Medulla oblongata (tissue), 1 donor: Measurements from ENCODE around the gene WDR33.
A peak's percentile ranks its signal among the peaks of the same experiment; 100 is the strongest.

ENCODE experiments used
- DNase-seq: peaks from one replicate; pipeline ENCODE4 v3.0.0-alpha.2; 2015; ENCODE audit errors: extremely low spot score

The WDR33 gene

DNA sequence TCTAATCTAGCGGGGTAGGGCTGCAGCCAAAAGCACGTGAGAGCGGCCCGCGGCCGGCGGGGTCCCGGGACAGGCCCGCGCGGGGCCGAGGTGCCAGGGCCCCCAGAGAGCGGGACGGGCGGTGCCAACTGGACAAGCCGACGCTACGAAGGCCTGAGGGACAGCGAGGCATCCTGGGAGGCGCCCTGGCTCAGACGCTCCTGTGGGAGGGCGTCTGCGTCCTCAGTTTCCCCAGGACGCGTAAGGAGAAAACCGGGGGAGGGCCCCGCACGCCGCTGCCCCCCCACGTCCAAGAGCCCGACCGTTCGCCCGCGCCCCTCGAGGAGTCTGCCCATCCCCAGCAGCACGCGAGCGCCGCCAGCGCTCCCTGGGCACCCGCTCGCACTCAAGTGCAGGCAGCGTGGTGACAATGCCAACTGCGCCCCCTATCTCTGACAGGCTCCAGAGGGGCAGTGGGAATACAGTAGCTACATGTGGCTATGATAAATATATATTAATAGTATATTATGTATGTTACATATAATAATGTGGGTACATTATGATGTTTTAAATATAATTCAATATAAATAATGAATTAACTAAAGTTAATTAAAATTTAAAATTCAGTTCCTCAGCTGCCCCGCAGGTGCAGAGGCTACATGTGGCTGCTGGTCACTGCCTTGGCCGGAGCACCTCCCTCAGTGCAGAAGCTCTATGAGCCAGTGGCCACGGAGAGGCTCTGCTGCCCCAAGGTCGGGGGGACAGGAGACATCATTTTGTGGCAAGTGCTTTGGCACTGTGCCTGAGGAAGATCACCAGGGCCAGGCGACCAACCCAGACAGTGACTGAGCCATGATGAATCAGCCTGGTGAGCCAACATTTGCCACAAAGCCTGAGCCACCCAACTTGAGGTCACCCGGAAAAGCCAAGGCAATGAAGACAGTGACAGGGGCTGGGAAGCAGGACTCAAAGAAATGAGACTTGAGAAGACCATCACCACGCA lies 115.2 kb downstream of the WDR33 start:
- peak; percentile 82 for DNase-seq

DNA sequence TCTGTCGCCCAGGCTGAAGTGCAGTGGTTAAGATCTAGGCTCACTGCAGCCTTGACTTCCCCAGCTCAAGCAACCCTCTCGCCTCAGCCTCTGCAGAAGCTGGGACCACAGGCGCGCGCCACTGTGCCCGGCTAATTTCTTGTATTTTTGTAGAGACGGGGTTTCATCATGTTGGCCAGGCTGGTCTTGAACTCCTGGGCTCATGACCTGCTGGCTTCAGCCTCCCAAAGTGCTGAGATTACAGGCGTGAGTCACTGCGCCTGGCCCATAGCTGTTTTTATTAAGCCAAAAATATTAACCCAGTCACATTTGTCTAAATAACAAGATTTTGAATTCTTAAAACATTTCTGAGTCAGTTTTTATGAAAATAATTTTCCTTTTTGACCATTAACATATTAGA lies 116.0 kb downstream of the WDR33 start:
- DNase-seq, result no peak

DNA sequence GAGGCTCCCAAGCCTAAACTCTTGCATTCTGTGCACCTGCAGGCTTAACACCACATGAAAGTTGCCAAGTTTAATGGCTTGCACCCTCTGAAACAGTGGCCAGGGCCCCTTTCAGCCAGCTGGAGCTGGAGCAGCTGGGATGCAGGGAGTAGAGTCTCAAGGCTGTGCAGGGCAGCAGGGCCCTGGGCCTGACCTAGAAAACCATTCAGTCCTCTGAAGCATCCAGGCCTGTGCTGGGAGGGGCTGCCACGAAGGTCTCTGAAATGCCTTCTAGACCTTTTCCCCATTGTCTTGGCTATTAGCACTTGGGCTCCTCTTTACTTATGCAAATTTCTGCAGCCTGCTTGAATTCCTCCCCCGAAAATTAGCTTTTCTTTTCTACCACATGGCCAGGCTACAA lies 120.3 kb downstream of the WDR33 start:
- no peak for DNase-seq

DNA sequence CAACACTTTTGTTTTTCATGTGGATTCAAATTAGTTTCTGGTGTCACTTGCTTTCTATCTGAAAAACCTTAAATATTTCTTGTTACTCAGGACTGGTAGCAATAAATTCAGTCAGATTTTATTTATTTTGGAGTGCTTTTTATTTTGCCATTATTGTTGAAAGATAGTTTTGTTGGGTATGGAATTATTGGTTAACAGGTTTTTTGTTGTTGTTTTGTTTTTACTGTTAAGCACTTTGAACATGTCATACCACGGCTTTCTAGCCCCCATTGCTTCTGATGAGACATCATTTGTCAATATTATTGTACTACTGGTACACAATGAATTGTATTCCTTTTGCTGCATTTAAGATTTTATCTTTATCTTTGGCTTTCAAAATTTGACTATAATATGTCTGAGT lies 122.6 kb downstream of the WDR33 start:
- no peak for DNase-seq

DNA sequence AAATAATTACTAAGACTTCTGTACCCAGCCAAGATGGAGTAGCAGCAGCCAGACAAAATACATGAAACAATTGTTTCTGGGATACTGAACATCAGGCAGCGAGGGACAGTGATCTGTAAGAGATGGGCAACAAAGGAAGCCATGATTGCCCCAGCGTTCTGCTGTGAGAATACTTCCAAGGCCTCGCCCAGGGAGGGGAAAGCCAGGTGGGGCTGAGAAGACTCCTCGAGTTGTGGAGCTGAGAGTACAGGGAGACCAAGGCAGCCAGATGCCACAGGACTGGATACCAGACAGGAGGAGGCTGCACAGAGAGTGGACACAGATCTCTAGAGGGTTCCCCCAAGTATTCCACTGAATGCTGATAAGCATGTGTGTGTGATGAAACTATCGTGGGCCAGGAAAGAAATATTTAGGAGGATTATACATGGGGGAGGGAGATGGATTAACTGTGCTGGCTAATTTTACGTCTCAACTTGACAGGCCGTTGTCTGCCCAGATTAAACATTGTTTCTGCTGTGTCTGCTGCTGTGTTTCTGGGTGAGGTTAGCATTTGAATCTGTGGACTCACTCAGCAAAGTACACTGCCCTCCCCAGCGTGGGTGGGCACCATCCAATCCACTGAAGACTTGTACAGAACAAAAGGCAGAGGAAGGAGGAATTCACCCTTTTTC lies 125.4 kb downstream of the WDR33 start:
- no peak for DNase-seq

DNA sequence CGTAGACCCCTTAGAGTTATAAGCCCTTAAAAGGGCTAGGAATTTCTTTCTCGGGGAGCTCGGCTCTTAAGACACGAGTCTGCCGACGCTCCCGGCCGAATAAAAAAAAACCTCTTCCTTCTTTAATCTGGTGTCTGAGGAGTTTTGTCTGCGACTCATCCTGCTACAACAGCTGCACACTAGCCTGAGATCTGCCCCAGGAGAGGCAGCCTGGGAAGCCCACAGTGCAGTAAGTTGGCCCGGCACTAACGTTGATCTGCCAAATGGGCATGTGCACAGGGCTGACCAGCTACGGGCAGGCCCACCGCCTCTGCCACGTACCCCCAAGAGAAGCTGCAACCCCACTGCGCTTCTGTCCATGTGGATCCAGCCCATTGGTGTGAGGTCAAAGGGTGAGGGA lies 127.2 kb downstream of the WDR33 start:
- no peak for DNase-seq

GRCh38 chr2:127683056-127683455 lies 127.9 kb downstream of the WDR33 start:
- no peak for DNase-seq

DNA sequence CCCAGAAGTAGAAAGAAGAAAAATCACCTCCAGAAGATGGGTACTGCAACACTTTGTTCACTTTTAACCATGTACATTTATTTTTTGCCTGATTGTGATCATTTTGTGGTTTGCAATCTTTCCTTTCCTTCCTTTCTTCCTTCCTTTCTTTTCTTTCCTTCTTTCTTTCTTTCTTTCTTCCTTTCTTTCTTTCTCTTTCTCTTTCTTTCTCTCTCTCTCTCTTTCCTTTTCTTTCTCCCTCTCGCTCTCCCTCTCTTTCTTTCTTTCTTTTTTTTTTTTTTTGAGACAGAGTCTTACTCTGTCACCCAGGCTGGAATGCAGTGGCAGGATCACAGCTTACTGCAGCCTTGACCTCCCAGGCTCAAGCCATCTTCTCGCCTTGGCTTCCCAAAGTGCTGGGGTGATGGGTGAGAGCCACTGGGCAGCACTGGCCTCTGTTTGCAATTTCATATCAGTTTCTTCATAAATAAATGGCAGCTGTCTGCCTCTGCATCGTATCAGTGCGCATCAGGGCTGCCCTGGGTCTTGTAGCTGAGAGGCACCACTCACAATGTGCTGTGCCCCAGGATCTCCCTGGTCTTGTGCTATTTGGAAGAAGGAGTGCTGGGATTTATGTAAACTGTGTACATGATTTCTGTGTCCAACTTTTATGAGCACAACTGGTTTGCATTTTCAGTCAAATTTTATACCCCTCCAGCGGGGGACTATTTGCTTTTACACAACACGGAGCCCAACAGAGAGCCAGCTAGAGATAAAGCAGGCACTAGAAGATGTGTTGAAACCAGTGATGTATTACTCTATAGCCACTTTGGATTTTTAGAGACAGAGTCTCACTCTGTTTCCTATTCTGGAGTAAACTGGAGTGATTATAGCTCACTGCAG lies 128.8 kb downstream of the WDR33 start:
- DNase-seq, result no peak

- DNase-seq, result peak; percentile 20
Observed at GRCh38 chr2:127681288-127681804, 129.6 kb downstream of the WDR33 start.

DNA sequence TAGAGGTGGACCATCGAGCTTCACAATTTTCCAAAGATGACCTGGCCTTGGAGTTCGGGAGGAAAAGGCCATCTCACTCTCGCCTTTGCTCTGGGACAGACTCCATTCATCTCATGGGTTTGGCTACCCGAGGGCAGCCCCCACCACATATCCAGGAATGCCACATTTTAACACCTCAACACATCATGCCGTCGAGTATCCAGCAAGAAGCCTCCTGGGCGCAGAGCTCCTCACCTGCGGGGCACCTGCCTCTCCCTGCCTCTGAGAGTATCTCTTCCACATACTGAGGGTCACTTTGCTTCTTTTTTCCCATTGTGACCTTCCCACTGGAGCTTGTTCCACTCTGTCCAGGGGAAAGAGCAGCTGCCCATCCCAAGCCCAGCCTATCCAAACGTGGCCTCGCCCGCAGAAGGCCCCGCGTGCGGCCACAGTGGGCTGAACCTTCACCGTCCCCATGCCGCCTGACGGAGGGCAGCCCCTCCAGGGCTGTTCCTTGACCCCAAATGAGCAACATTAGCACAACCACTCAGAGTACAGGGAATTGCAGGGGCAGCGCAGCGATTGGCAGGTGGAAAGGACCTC lies 130.2 kb downstream of the WDR33 start:
- no peak for DNase-seq

GRCh38 chr2:127679680-127680361 lies 131.2 kb downstream of the WDR33 start:
- DNase-seq, result no peak

DNA sequence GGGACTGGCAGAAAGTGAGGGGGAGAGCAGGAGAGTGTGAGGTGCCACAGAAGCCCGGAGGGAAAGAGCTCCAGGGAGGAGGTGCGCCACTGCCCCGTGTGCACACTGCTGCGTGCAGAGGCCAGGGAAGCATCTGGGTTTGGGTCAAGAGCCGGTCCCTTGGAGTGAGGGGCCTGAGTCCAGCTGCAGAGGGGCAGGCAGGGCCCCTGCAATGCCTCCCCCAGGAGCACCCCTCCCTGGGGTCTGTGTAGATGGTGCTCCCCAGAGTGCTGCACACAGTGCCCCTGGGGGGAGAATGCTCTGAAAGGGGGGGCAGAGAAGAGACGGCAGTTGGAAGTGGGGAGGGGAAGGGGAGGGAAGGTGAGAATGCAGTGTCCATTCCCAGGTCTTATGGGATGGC lies 132.0 kb downstream of the WDR33 start:
- no peak for DNase-seq

DNA sequence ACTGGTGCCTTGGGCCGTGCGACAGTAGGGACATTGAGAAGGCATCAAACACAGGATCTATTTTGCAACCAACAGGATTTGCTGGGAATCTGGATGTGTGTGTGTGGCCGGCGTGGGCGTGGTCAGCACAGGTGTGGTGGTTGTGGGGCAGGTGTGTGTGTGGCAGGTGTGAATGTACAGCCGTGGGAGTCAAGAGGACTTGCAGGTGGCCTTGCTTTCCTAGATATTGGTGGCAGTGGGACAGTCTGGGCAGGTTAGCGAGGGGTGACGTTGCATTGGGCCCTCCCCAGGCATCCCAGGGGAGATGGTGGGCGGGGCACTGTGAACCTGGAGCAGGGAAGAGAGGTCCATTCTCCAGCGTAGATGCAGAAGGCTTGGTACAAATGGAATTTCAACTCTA lies 132.4 kb downstream of the WDR33 start:
- no peak for DNase-seq

DNA sequence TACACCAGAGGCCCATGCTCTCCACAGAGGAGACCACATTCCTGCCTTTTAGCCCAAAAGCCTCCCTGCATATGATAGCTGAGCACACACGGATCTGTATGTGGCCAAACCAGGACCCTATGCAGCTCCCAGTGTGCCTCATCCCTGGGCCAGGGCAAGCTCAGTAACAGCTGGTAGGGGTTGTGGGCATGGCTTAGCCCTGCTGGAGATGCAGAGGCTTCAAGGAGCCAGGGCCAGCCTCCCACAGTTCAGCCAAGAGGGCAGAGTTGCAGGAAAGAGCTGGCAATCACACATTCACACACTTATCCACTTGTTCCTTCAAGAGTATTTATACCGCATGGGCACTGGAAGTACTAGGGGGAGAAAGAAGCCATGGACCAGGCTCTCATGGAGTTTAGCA lies 134.1 kb downstream of the WDR33 start:
- no peak for DNase-seq

- DNase-seq, result no peak
Observed at GRCh38 chr2:127675331-127676261, 135.4 kb downstream of the WDR33 start, which contains the start of gene LIMS2. Gene LIMS2 (minus strand): TSS chr2:127675530. CDS start chr2:127675024, 506 bp downstream.

GRCh38 chr2:127674241-127675209 lies 136.4 kb downstream of the WDR33 start:
- DNase-seq, result no peak

DNA sequence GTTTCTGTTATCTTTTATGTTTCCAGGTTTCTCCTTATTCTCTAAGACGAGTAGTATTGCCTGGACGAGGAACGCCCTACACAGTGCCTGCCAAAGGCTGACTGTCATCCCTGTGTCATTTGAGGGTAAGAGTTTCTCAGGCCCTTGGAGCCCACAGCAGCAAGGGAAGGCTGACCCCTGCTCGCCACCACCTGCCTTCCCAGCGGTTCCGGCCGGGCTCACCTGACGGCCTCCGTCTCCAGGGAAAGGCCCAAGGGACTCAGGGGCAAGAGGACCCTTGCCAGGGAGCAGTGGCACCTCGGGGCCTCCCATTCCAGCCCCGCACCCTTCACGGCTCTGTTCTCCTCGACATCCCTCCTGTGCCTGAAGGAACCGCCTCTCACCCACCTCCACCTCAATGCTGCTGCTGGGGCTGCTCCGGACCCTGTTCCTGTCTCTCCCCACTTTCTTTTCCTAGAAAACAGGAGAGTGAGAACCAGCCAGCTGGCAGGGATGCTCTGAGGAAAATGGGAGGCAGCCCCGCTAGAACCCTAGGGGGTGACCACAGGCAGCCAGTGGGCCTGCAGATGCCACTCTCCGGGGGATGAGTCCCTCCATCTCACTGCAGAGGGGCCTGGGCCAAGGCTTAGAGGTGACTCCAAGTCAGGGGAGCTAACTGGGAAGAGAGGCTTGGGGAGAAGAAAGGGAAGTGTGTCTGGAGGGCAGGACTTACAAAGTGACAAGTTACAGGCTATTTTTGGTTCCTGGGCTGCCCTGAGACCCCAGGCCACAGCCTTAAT lies 137.5 kb downstream of the WDR33 start:
- no peak for DNase-seq
